Endothelial cell (in vitro differentiated cells): ENCODE results near the gene OSBP2. TPM values are rescaled to one million over a fixed set of nuclear protein-coding genes. Genes with fewer than 3 reads are reported as not detected.

Experiments
- DNase-seq: peaks from one replicate; pipeline ENCODE4 v3.0.0; 2021; ENCODE audit warnings: low spot score
- H3K27ac Mint-ChIP-seq: one replicate; pipeline ENCODE4 v1.8.0; 2021; ENCODE audit warnings: mixed read lengths, inconsistent platforms; ENCODE audit not compliant: unreplicated experiment
- H3K27me3 Mint-ChIP-seq: one replicate; pipeline ENCODE4 v1.8.0; 2021; ENCODE audit warnings: mild to moderate bottlenecking, moderate library complexity, mixed read lengths, inconsistent platforms; ENCODE audit not compliant: unreplicated experiment
- H3K36me3 Mint-ChIP-seq: one replicate; pipeline ENCODE4 v1.8.0; 2021; ENCODE audit warnings: mild to moderate bottlenecking, low read depth, mixed read lengths, inconsistent platforms; ENCODE audit not compliant: unreplicated experiment
- H3K4me1 Mint-ChIP-seq: one replicate; pipeline ENCODE4 v1.8.0; 2021; ENCODE audit warnings: mild to moderate bottlenecking, mixed read lengths, inconsistent platforms; ENCODE audit not compliant: unreplicated experiment
- H3K4me3 Mint-ChIP-seq: one replicate; pipeline ENCODE4 v1.8.0; 2021; ENCODE audit warnings: mild to moderate bottlenecking, mixed read lengths, inconsistent platforms; ENCODE audit not compliant: unreplicated experiment
- H3K9me3 Mint-ChIP-seq: one replicate; pipeline ENCODE4 v1.8.0; 2021; ENCODE audit warnings: mixed read lengths, inconsistent platforms; ENCODE audit not compliant: unreplicated experiment
- total RNA-seq: library from RNA; stranded (reverse); fragmentation: NEBNext Ultra II Directional; extraction: Animal tissue kit (Norgen Biotek cat#: 25700); gene quantifications from one replicate; pipeline ENCODE4 v1.2.1, GENCODE V29; 2021; ENCODE audit not compliant: unreplicated experiment
- TF ChIP-seq, protein P1 (sequence below): fragments of 200-600 bp; sonication (generic); IDR thresholded peaks from one replicate; pipeline ENCODE4 v1.5.0; 2021; ENCODE audit warnings: antibody characterized with exemption; ENCODE audit not compliant: unreplicated experiment

The OSBP2 gene
- total RNA-seq, 1 donor from 2014 or later, result 3.0 TPM

DNA sequence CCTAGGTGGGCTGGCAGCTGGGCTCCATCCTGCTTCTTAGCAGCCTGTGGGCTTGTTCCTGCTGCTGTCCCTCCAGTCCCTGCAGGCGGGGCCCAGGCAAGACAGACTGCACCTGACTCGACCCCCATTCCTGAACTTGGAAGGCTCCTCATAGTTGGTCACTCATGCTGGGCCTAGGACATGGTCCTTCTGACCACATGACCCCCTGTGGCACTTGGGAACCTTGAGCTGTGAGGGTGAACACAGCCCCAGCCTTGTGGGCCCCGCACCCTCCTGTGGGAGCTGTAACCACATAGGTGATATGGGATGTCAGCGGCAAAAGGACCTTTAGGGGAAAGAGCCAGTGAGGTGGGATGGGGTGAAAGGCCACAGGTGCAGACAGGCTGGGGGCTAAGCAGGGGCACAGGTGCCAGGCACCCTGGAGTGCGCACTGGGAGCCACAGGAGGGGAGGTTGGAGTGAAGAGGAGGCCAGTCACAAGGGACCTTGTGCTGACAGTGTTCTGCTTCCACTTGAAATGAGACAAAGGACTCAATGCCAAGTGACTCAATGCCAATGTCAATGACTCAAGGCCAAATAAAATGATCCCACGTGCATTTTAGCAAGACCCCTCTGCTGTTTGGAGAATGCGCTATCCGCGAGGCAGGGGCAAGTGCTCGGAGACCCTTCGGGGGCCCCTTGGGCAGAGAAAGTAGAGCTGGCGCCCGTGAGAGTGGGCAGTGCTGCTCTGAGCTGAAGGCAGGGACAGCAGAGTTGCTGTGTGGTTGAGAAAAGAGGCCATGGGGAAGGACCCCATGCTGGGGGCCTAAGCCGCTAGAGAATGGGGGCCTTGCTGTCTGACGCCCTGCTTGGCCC is 183.2 kb downstream of the OSBP2 start:
- DNase-seq, result no peak
- TF ChIP-seq, protein P1, sequence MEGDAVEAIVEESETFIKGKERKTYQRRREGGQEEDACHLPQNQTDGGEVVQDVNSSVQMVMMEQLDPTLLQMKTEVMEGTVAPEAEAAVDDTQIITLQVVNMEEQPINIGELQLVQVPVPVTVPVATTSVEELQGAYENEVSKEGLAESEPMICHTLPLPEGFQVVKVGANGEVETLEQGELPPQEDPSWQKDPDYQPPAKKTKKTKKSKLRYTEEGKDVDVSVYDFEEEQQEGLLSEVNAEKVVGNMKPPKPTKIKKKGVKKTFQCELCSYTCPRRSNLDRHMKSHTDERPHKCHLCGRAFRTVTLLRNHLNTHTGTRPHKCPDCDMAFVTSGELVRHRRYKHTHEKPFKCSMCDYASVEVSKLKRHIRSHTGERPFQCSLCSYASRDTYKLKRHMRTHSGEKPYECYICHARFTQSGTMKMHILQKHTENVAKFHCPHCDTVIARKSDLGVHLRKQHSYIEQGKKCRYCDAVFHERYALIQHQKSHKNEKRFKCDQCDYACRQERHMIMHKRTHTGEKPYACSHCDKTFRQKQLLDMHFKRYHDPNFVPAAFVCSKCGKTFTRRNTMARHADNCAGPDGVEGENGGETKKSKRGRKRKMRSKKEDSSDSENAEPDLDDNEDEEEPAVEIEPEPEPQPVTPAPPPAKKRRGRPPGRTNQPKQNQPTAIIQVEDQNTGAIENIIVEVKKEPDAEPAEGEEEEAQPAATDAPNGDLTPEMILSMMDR, result no peak
- H3K36me3 Mint-ChIP-seq, result no peaks in the 10 kb centered on the region

DNA sequence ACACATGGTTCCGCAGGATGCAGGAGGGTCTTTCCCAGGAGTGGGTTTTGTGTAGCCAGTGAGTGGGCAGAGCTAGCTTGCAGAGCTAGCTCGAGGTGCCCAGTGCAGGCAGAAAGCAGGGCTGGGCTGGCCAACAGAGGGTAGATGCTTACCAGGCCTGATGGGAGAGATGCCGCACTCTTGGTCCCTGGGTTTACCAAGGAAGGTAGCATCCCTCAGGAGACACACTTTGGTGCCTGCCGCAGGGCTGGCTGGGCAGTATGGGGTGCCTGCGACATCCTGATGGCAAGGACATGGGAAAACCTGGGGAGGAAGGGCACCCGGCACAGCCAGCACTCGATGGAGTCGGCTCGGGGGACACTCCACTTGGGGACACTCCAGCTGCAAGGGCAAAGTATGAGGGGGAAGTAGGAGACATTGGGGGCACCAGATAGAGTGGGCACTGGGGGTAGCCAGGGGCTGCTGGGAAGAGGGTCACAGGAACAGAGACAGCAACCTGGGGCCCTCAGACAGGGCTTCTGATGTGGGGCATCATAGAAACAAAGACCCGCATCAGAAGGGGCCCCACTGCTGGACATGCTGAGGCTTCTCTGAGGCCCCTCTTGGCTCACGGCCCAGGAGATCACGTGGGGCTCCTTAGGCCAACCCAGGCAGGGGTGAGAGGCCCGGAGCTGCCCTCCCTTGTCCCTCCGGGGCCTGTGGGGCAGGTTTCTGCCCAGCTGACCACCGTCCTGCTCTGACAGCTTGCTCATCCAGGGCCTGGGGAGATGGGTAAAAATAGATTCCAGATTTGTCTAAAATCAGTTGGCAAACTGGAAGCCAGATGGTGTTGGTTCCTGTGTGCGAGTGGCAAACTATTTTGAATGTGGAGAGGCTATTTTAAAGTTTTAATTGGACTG is 184.1 kb downstream of the OSBP2 start:
- H3K4me3 Mint-ChIP-seq, result no peak overlapping the region
- H3K27ac Mint-ChIP-seq, result no peak overlapping the region

More for the DNA sequence above, 183.2 kb downstream of the OSBP2 start:
- H3K4me3 Mint-ChIP-seq, result no peak overlapping the region
- peaks cover 5% of the 10 kb centered on the region for H3K27me3 Mint-ChIP-seq
- H3K9me3 Mint-ChIP-seq, result no peaks in the 10 kb centered on the region
- no peak overlapping the region for H3K27ac Mint-ChIP-seq
- H3K4me1 Mint-ChIP-seq, result no peaks in the 10 kb centered on the region

DNA sequence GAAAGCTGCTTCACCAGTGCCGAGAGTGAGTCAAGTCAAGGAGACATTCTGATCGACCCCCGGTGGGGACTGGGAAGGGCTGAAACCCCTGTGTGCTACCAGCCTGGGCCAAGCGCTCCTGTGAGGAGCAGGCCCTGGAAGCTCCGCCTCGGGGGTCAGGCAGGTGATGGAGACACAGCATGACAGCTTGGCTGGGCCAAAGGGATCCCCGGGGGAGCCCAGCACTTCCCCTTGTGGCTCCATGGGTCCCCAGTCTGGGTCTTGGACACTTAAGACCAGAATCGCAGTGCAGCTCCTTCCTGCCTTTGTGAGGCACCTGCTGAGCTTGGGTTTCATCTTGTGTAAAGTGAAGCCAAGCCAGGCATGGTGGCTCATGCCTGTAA is 184.7 kb downstream of the OSBP2 start:
- Mint-ChIP-seq H3K4me1 (no peaks in the 10 kb centered on the region), H3K9me3 (no peaks in the 10 kb centered on the region), H3K27ac (no peak overlapping the region), H3K27me3 (peaks cover 5% of the 10 kb centered on the region), H3K4me3 (no peak overlapping the region), H3K36me3 (no peaks in the 10 kb centered on the region)
- DNase-seq, result no peak
- TF ChIP-seq, protein P1, result no peak

More for the DNA sequence above, 184.1 kb downstream of the OSBP2 start:
- Mint-ChIP-seq H3K36me3 (no peaks in the 10 kb centered on the region), H3K27me3 (peaks cover 5% of the 10 kb centered on the region), H3K9me3 (no peaks in the 10 kb centered on the region), H3K4me1 (no peaks in the 10 kb centered on the region)
- DNase-seq, result no peak
- TF ChIP-seq, protein P1, result no peak

DNA sequence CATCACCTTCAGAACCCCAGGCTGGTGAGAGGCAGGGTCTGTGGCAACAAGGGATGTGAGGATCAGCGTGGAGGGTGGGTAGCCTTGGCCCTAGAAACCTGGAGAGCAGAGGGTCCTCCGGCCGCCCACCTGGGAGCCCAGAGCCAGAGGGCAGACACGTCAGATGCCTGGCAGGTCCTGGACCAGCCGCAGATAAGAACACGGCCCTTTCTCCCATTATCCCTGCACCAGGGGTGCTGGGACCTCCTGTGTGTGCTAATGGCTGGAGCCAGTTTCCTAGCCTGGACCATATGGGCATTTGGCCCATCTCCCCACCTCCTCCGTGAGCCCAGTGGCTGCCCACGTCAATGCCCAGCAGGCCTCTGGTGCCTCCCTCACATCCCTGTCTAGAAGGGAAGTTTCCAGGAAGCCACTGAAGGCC is 185.5 kb downstream of the OSBP2 start:
- Mint-ChIP-seq H3K36me3 (no peaks in the 10 kb centered on the region), H3K4me3 (no peak overlapping the region), H3K9me3 (no peaks in the 10 kb centered on the region), H3K27ac (no peak overlapping the region), H3K27me3 (peaks cover 1% of the 10 kb centered on the region), H3K4me1 (no peaks in the 10 kb centered on the region)
- TF ChIP-seq, protein P1, result no peak
- DNase-seq, result no peak
